Measurements from ENCODE around the gene C17orf100.

- TF ChIP-seq NR3C1 (CRISPR knock-in tag; IDR thresholded peaks at IDR 0.05), result no peak
- TF ChIP-seq TCF7 (IDR thresholded peaks at IDR 0.05; ENCODE audit: borderline replicate concordance), result no peak
- TF ChIP-seq CTCF (IDR thresholded peaks at IDR 0.05 in 2 of 3, conservative IDR thresholded peaks at IDR 0.05 in 1 of 3; ENCODE audit: insufficient read depth in 2 of 3, low read depth in 1 of 3, low read length in 3 of 3), result no peak
- TF ChIP-seq TBP (optimal IDR thresholded peaks at IDR 0.05; ENCODE audit: low read depth, low read length), result no peak
- no peak for TF ChIP-seq EZH2 (IDR thresholded peaks at IDR 0.05; ENCODE audit: borderline replicate concordance, low read depth, low read length)
- TF ChIP-seq ZNF644 (tag; IDR thresholded peaks at IDR 0.05; ENCODE audit: low read depth), result no peak
- TF ChIP-seq ELF1 (tag; IDR thresholded peaks at IDR 0.05), result no peak
- TF ChIP-seq ATF6 (CRISPR knock-in tag; IDR thresholded peaks at IDR 0.05), result no peak
Observed at GRCh38 chr17:6642592-6642991, 9.0 kb upstream of the C17orf100 start.

All from K562 (cell line).